HepG2 (cell line): ENCODE measurements around the gene HES3. TPM values are rescaled to one million over a fixed set of nuclear protein-coding genes. Genes with fewer than 3 reads are reported as not detected.

Experiments
- ATF1 ChIP-seq: IDR thresholded peaks from 2 replicates; pipeline ENCODE4 v1.6.1; 2016; ENCODE audit warnings: mild to moderate bottlenecking, control low read depth
- BCL3 ChIP-seq: sonication (generic); formaldehyde crosslinking; IDR thresholded peaks from 2 replicates; pipeline ENCODE4 v1.5.1; 2020; ENCODE audit warnings: mild to moderate bottlenecking, missing genetic modification reagents, moderate library complexity
- DDIT3 ChIP-seq: sonication (generic); formaldehyde crosslinking; IDR thresholded peaks from 2 replicates; pipeline ENCODE4 v1.4.0; 2020; ENCODE audit warnings: mild to moderate bottlenecking, missing genetic modification reagents
- EED ChIP-seq: sonication (generic); formaldehyde crosslinking; IDR thresholded peaks from 2 replicates; pipeline ENCODE4 v1.5.0; 2020; ENCODE audit warnings: mild to moderate bottlenecking, missing genetic modification reagents
- ETV6 ChIP-seq: sonication (generic); formaldehyde crosslinking; conservative IDR thresholded peaks from 2 replicates; pipeline ENCODE4 v1.4.0; 2020; ENCODE audit warnings: missing genetic modification reagents
- LRRFIP1 ChIP-seq: sonication (generic); formaldehyde crosslinking; conservative IDR thresholded peaks from 2 replicates; pipeline ENCODE4 v1.4.0; 2020; ENCODE audit warnings: missing genetic modification reagents
- MBD4 ChIP-seq: IDR thresholded peaks from 2 replicates; pipeline ENCODE4 v1.6.1; 2012; ENCODE audit warnings: low read length, inconsistent platforms, borderline replicate concordance
- NRL ChIP-seq: sonication (generic); formaldehyde crosslinking; IDR thresholded peaks from 2 replicates; pipeline ENCODE4 v1.5.0; 2020; ENCODE audit warnings: missing genetic modification reagents, mild to moderate bottlenecking, moderate library complexity, borderline replicate concordance
- POGZ ChIP-seq: sonication (generic); formaldehyde crosslinking; IDR thresholded peaks from 2 replicates; pipeline ENCODE4 v1.4.0; 2020; ENCODE audit warnings: mild to moderate bottlenecking, missing genetic modification reagents
- PPARG ChIP-seq: conservative IDR thresholded peaks from 2 replicates; pipeline ENCODE4 v1.6.1; 2016; ENCODE audit warnings: missing biosample characterization, missing genetic modification reagents
- RBM22 ChIP-seq: fragments of 200-400 bp; formaldehyde crosslinking; optimal IDR thresholded peaks from 2 replicates; pipeline ENCODE3; 2017; ENCODE audit warnings: mild to moderate bottlenecking, low read length, moderate library complexity
- RFX3 ChIP-seq: IDR thresholded peaks from 2 replicates; pipeline ENCODE4 v1.6.1; 2016; ENCODE audit warnings: missing biosample characterization, missing genetic modification reagents
- SNAPC5 ChIP-seq: sonication (generic); formaldehyde crosslinking; IDR thresholded peaks from 2 replicates; pipeline ENCODE4 v1.8.1; 2023; ENCODE audit warnings: mild to moderate bottlenecking, missing genetic modification reagents, borderline replicate concordance
- ZFP36 ChIP-seq: fragments of 150-350 bp; IDR thresholded peaks from 2 replicates; pipeline ENCODE4 v1.6.1; 2018; ENCODE audit warnings: borderline replicate concordance, low read length, low read depth; ENCODE audit not compliant: partially characterized antibody
- ZMAT5 ChIP-seq: sonication (generic); formaldehyde crosslinking; IDR thresholded peaks from 2 replicates; pipeline ENCODE4 v1.5.0; 2020; ENCODE audit warnings: mild to moderate bottlenecking, low read depth, missing genetic modification reagents, borderline replicate concordance
- ZNF331 ChIP-seq: sonication (generic); formaldehyde crosslinking; IDR thresholded peaks from 2 replicates; pipeline ENCODE4 v1.4.0; 2020; ENCODE audit warnings: missing genetic modification reagents
- ZNF333 ChIP-seq: sonication (generic); formaldehyde crosslinking; IDR thresholded peaks from 2 replicates; pipeline ENCODE4 v1.4.0; 2020; ENCODE audit warnings: mild to moderate bottlenecking, missing genetic modification reagents, borderline replicate concordance
- ZNF337 ChIP-seq: sonication (generic); formaldehyde crosslinking; IDR thresholded peaks from 2 replicates; pipeline ENCODE4 v1.5.1; 2020; ENCODE audit warnings: missing genetic modification reagents, low read depth, mild to moderate bottlenecking, borderline replicate concordance
- ZNF589 ChIP-seq: sonication (generic); formaldehyde crosslinking; conservative IDR thresholded peaks from 2 replicates; pipeline ENCODE4 v1.8.0; 2022; ENCODE audit warnings: mild to moderate bottlenecking, moderate library complexity, missing genetic modification reagents
- ZNF619 ChIP-seq: sonication (generic); formaldehyde crosslinking; IDR thresholded peaks from 2 replicates; pipeline ENCODE4 v1.4.0; 2020; ENCODE audit warnings: mild to moderate bottlenecking, missing genetic modification reagents
- polyA plus RNA-seq, 8 experiments: library from polyadenylated mRNA; depleted of rRNA in 3 of 8; stranded (reverse) in 7 of 8; unstranded in 1 of 8; fragments of >200 nt; fragmentation: Illumina TruSeq in 4 of 8; extraction: Trizol in 4 of 8; gene quantifications; 2 replicates each; pipeline versions ENCODE4 v1.2.1 to v1.2.3, GENCODE V29; 2011 to 2016; ENCODE audit warnings: low read depth in 4 of 8, missing spikeins in 1 of 8, mixed read lengths in 1 of 8; ENCODE audit not compliant: insufficient read depth in 1 of 8
- total RNA-seq, 5 experiments: library from RNA; depleted of rRNA; stranded (reverse); fragments of >200 nt; fragmentation: Illumina TruSeq; extraction: Trizol; gene quantifications; 2 replicates each; pipeline ENCODE4 v1.2.3, GENCODE V29; 2016; ENCODE audit warnings: low read depth in 1 of 5
- TF ChIP-seq, protein P1 (sequence below): IDR thresholded peaks from 2 replicates; pipeline ENCODE4 v1.6.1; 2016; ENCODE audit warnings: mild to moderate bottlenecking, missing biosample characterization, missing genetic modification reagents
- TF ChIP-seq, protein P2 (sequence below): sonication (generic); formaldehyde crosslinking; IDR thresholded peaks from 2 replicates; pipeline ENCODE4 v1.9.0; 2022; ENCODE audit warnings: low read depth, missing genetic modification reagents

HES3 gene
- total and polyA plus RNA-seq, 2 of the 13 experiments (the other 11 are each of a cell fraction or from before 2014, with no cell fraction given) = not detected

- TF ChIP-seq ZNF589 (CRISPR knock-in tag) (peak; percentile 99), LRRFIP1 (CRISPR knock-in tag) (peak; percentile 96), ZNF333 (CRISPR knock-in tag) (peak; percentile 99; the same call in 1 of the 2 replicates), ETV6 (CRISPR knock-in tag) (peak; percentile 99), EED (CRISPR knock-in tag) (peak; percentile 98; the same call in 1 of the 2 replicates), RFX3 (peak; percentile 43; the same call in 1 of the 2 replicates), ZMAT5 (peak; percentile 81; the same call in 1 of the 2 replicates), NRL (CRISPR knock-in tag) (peak; percentile 94), BCL3 (CRISPR knock-in tag) (peak; percentile 99), SNAPC5 (CRISPR knock-in tag) (peak; percentile 98), ZNF331 (CRISPR knock-in tag) (peak; percentile 99), ATF1 (CRISPR knock-in tag) (no peak), ZNF619 (CRISPR knock-in tag) (0 out of 2 replicates have a peak, but pooled peaks have one; percentile 67), RBM22 (no peak), ZFP36 (no peak), PPARG (CRISPR knock-in tag) (peak; percentile 80), ZNF337 (CRISPR knock-in tag) (peak; percentile 93; the same call in 1 of the 2 replicates), MBD4 (no peak), POGZ (peak; percentile 54; the same call in 1 of the 2 replicates), DDIT3 (peak; percentile 63; the same call in 1 of the 2 replicates)
- TF ChIP-seq, protein P1, sequence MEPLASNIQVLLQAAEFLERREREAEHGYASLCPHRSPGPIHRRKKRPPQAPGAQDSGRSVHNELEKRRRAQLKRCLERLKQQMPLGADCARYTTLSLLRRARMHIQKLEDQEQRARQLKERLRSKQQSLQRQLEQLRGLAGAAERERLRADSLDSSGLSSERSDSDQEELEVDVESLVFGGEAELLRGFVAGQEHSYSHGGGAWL = peak; percentile 100
- TF ChIP-seq, protein P2, sequence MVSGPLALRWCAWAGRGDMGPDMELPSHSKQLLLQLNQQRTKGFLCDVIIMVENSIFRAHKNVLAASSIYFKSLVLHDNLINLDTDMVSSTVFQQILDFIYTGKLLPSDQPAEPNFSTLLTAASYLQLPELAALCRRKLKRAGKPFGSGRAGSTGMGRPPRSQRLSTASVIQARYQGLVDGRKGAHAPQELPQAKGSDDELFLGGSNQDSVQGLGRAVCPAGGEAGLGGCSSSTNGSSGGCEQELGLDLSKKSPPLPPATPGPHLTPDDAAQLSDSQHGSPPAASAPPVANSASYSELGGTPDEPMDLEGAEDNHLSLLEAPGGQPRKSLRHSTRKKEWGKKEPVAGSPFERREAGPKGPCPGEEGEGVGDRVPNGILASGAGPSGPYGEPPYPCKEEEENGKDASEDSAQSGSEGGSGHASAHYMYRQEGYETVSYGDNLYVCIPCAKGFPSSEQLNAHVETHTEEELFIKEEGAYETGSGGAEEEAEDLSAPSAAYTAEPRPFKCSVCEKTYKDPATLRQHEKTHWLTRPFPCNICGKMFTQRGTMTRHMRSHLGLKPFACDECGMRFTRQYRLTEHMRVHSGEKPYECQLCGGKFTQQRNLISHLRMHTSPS (CRISPR knock-in tag) = peak; percentile 70; the same call in 1 of the 2 replicates
These were observed 1.3 kb downstream of the HES3 start (continued) for GRCh38 chr1:6245086-6245868.
